ENCODE data around the gene SELENOI. TPM values are rescaled to one million over a fixed set of nuclear protein-coding genes. Genes with fewer than 3 reads are reported as not detected.

Gene SELENOI
- total RNA-seq, 4 donors from 2014 or later = 8.3 to 26.3 (median 14.0) TPM

DNA sequence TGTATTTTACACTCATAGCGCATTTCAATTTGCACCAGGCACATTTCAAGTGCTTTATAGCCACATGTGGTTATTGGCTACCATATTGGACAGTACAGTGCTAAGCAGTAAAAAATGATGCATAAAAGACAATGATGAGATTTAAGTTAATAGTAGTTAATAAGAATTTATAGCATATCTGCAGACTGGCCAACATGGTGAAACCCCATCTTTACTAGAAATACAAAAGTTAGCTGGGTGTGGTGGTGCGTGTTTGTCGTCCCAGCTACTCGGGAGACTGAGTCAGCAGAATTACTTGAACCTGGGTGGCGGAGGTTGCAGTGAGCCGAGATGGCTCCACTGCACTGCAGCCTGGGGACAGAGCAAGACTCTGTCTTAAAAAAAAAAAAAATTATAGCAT lies 65.5 kb downstream of the SELENOI start:
- TF ChIP-seq, protein P1, sequence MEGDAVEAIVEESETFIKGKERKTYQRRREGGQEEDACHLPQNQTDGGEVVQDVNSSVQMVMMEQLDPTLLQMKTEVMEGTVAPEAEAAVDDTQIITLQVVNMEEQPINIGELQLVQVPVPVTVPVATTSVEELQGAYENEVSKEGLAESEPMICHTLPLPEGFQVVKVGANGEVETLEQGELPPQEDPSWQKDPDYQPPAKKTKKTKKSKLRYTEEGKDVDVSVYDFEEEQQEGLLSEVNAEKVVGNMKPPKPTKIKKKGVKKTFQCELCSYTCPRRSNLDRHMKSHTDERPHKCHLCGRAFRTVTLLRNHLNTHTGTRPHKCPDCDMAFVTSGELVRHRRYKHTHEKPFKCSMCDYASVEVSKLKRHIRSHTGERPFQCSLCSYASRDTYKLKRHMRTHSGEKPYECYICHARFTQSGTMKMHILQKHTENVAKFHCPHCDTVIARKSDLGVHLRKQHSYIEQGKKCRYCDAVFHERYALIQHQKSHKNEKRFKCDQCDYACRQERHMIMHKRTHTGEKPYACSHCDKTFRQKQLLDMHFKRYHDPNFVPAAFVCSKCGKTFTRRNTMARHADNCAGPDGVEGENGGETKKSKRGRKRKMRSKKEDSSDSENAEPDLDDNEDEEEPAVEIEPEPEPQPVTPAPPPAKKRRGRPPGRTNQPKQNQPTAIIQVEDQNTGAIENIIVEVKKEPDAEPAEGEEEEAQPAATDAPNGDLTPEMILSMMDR (IDR thresholded peaks at IDR 0.05) = no peak
- DNase-seq (ENCODE audit: low spot score) = no peak
- ATAC-seq (ENCODE audit: low FRiP score) = no peak

DNA sequence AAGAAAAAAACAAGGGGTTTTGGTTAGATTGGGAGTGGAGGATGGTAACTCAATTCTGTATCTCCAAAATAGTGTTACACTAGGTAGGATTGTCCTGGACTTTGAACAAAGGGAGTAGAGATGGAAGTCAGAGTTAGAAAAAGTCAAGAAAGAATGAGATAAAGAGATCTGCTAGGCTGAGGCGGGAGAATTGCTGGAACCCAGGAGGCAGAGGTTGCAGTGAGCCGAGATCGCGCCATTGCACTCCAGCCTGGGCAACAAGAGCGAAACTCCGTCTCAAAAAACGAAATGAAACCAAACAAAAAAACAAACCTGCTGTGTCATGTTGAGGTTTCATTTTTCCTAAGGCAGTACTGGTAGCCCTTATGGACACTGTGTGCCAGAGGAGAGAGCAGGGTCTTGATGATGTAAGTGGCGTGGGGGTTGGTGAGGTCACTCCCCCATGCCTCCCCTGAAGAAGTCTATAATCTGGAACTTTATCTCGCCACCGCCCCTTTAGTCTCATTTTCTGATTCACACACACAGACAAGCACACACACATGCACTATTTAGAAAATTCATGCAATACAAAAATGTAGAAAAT lies 66.2 kb downstream of the SELENOI start:
- no peak for DNase-seq (ENCODE audit: low spot score)
- ATAC-seq (ENCODE audit: low FRiP score) = no peak
- TF ChIP-seq, protein P1 (IDR thresholded peaks at IDR 0.05) = no peak

GRCh38 chr2:26414311-26414710 lies 68.4 kb downstream of the SELENOI start:
- TF ChIP-seq, protein P1 (IDR thresholded peaks at IDR 0.05) = no peak
- ATAC-seq (ENCODE audit: low FRiP score) = no peak
- DNase-seq (ENCODE audit: low spot score) = no peak

GRCh38 chr2:26421961-26422360 lies 76.0 kb downstream of the SELENOI start:
- no peak for DNase-seq (ENCODE audit: low spot score)
- TF ChIP-seq, protein P1 (IDR thresholded peaks at IDR 0.05) = no peak
- no peak for ATAC-seq (ENCODE audit: low FRiP score)

GRCh38 chr2:26422947-26423629 lies 77.1 kb downstream of the SELENOI start:
- ATAC-seq (ENCODE audit: low FRiP score) = no peak
- DNase-seq (ENCODE audit: low spot score) = no peak
- TF ChIP-seq, protein P1 (IDR thresholded peaks at IDR 0.05) = no peak

DNA sequence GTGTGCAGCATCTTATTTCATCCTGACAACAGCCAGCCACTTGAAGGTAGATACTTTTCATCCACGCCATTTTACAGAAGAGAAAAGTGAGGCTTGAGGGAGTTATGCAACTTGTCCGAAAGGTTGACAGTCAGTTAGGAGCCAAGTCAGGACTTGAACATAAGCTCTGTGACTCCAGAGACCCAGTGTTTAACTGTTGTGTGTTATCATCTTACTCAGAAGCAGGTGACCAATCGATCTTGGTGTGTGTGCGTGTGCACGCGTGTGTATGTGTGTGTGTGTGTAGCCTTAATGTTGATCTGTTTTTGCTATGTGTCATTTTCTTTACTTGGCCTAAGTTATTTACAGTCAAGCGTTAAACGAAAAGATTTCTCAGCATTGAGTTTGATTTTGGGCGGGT lies 77.8 kb downstream of the SELENOI start:
- no peak for DNase-seq (ENCODE audit: low spot score)
- ATAC-seq (ENCODE audit: low FRiP score) = no peak
- TF ChIP-seq, protein P1 (IDR thresholded peaks at IDR 0.05) = no peak

GRCh38 chr2:26424221-26424620 lies 78.3 kb downstream of the SELENOI start:
- ATAC-seq (ENCODE audit: low FRiP score) (no peak), DNase-seq (ENCODE audit: low spot score) (no peak)
- TF ChIP-seq, protein P1 (IDR thresholded peaks at IDR 0.05) = no peak
